ENCODE data around the gene FANCL.
"Not testable (repeated sequence)": the region's sequence is repeated elsewhere in the genome, so short reads cannot be mapped to it uniquely, and the experiment has no call there.

GRCh38 chr2:58258456-58258855 is 17.3 kb upstream of the FANCL start:
- not testable (repeated sequence) for TF ChIP-seq CTCF, POLR2A (IDR thresholded peaks at IDR 0.05)

Data from testis (tissue), 2 donors.